HL-60 (cell line): Measurements from ENCODE around the gene MALAT1.

ENCODE experiments used
- DNase-seq, 2 experiments: peaks; one replicate each; pipeline ENCODE4 v3.0.0-alpha.2; 2010 to 2020; ENCODE audit warnings: low read depth in 1 of 2, low spot score in 1 of 2
- H3K27ac ChIP-seq: fragments of 250-450 bp; sonication (Bioruptor Pico); replicated peaks from 2 replicates; pipeline ENCODE4 v1.5.1; 2020; ENCODE audit warnings: mild to moderate bottlenecking, moderate library complexity
- H3K27me3 ChIP-seq: fragments of 250-450 bp; sonication (Bioruptor Pico); 2 replicates; pipeline ENCODE4 v1.5.1; 2021; ENCODE audit warnings: mild to moderate bottlenecking, moderate library complexity; ENCODE audit not compliant: insufficient read depth, poor library complexity, severe bottlenecking
- H3K4me3 ChIP-seq: replicated peaks from 2 replicates; pipeline ENCODE4 v1.5.1; 2011; ENCODE audit warnings: mild to moderate bottlenecking, control low read depth, low read length; ENCODE audit not compliant: insufficient read depth
- GABPA ChIP-seq: IDR thresholded peaks from 2 replicates; pipeline ENCODE4 v1.6.1; 2012; ENCODE audit warnings: low read depth
- POLR2AphosphoS5 ChIP-seq: IDR thresholded peaks from 2 replicates; pipeline ENCODE4 v1.6.1; 2012; ENCODE audit warnings: low read depth
- SPI1 ChIP-seq: IDR thresholded peaks from 2 replicates; pipeline ENCODE4 v1.6.1; 2012; ENCODE audit warnings: low read depth, mild to moderate bottlenecking, borderline replicate concordance
- TF ChIP-seq, protein P1 (sequence below): IDR thresholded peaks from 2 replicates; pipeline ENCODE4 v1.6.1; 2012; ENCODE audit warnings: low read depth; ENCODE audit not compliant: insufficient replicate concordance
- TF ChIP-seq, protein P2 (sequence below): IDR thresholded peaks from one replicate; pipeline ENCODE4 v1.5.1; 2011; ENCODE audit warnings: low read length, control low read depth, inconsistent platforms; ENCODE audit not compliant: insufficient read depth

The MALAT1 gene

DNA sequence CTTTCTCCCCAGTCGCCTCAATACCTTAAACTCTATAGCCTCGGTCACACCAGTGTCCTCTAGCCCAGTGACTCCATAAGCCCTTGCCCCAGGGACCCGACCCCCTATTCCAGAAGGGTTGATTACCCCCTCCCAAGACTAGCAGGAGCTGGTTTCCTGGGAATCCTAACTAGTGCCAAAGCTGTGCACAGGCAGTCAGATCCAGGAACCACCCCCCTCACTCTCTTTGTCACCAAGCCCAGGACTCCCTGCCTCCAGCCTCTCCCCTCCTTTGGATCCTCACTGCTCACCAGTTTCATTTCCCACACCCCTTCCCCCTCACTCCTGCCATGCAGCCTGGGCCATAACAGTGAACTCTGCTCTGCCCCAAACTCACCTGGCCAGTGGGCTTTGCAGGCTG is 49.5 kb downstream of the MALAT1 start:
- Histone ChIP-seq H3K4me3 (no peak overlapping the region), H3K27me3 (no peaks in the 10 kb centered on the region), H3K27ac (no peak overlapping the region)
- TF ChIP-seq, protein P1, sequence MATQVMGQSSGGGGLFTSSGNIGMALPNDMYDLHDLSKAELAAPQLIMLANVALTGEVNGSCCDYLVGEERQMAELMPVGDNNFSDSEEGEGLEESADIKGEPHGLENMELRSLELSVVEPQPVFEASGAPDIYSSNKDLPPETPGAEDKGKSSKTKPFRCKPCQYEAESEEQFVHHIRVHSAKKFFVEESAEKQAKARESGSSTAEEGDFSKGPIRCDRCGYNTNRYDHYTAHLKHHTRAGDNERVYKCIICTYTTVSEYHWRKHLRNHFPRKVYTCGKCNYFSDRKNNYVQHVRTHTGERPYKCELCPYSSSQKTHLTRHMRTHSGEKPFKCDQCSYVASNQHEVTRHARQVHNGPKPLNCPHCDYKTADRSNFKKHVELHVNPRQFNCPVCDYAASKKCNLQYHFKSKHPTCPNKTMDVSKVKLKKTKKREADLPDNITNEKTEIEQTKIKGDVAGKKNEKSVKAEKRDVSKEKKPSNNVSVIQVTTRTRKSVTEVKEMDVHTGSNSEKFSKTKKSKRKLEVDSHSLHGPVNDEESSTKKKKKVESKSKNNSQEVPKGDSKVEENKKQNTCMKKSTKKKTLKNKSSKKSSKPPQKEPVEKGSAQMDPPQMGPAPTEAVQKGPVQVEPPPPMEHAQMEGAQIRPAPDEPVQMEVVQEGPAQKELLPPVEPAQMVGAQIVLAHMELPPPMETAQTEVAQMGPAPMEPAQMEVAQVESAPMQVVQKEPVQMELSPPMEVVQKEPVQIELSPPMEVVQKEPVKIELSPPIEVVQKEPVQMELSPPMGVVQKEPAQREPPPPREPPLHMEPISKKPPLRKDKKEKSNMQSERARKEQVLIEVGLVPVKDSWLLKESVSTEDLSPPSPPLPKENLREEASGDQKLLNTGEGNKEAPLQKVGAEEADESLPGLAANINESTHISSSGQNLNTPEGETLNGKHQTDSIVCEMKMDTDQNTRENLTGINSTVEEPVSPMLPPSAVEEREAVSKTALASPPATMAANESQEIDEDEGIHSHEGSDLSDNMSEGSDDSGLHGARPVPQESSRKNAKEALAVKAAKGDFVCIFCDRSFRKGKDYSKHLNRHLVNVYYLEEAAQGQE: no peak
- TF ChIP-seq POLR2AphosphoS5: no peak
- TF ChIP-seq, protein P2, sequence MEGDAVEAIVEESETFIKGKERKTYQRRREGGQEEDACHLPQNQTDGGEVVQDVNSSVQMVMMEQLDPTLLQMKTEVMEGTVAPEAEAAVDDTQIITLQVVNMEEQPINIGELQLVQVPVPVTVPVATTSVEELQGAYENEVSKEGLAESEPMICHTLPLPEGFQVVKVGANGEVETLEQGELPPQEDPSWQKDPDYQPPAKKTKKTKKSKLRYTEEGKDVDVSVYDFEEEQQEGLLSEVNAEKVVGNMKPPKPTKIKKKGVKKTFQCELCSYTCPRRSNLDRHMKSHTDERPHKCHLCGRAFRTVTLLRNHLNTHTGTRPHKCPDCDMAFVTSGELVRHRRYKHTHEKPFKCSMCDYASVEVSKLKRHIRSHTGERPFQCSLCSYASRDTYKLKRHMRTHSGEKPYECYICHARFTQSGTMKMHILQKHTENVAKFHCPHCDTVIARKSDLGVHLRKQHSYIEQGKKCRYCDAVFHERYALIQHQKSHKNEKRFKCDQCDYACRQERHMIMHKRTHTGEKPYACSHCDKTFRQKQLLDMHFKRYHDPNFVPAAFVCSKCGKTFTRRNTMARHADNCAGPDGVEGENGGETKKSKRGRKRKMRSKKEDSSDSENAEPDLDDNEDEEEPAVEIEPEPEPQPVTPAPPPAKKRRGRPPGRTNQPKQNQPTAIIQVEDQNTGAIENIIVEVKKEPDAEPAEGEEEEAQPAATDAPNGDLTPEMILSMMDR: no peak
- TF ChIP-seq SPI1: no peak
- no peak for TF ChIP-seq GABPA
- no peak for DNase-seq

GRCh38 chr11:65549096-65549495 is 50.3 kb downstream of the MALAT1 start:
- no peaks in the 10 kb centered on the region for H3K27me3 ChIP-seq
- H3K4me3 ChIP-seq: no peak overlapping the region
- TF ChIP-seq GABPA (no peak), POLR2AphosphoS5 (no peak), SPI1 (no peak)
- TF ChIP-seq, protein P1: no peak
- TF ChIP-seq, protein P2: no peak
- DNase-seq: no peak
- H3K27ac ChIP-seq: no peak overlapping the region

DNA sequence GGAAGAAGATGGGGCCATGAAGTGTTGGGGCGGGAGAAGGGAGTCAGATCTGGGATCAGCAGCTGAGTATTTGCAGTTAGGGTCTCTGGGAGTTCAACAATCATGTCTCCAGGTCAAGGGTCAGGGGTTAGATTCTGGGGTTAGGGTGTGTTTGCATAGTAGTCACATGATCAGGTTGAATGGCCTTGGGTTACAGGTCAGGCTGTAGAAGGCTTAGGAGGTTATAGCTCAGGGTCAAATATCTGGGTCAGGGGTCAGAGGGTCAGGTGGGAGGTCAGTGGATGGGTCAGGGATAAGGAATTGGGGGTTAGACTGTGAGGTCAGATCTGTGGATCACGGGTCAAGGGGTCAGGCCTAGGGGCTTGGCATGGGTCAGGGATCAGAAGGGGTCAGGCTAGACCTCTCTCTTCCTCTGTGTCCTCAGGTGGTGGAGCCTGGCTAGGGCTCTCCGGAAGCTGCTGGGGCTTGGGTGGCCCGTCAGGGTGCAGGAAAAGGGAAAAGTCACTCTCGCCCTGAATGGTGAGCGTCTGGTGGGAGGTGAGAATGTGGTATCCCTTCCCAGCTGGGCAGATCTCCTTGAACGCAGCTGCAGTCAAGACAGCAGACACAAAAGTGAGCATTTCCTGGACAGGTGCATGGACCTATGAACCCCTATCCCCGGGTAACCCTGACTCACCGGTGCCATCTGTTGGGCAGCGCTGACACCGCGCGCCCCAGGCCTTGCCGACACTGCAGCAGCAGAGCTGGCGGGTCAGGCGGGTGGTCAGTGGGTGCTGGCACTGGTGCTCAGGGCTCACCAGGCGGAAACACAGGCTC is 52.9 kb downstream of the MALAT1 start:
- no peaks in the 10 kb centered on the region for H3K27me3 ChIP-seq
- no peak overlapping the region for H3K27ac ChIP-seq
- TF ChIP-seq, protein P1: no peak
- TF ChIP-seq SPI1 (no peak), POLR2AphosphoS5 (peak; percentile 77), GABPA (no peak)
- TF ChIP-seq, protein P2: peak; percentile 67
- no peak overlapping the region for H3K4me3 ChIP-seq
- peak in 1 of 2 experiments; percentile 69 for DNase-seq
